ENCODE data around the gene SOD1. TPM values are rescaled to one million over a fixed set of nuclear protein-coding genes. Genes with fewer than 3 reads are reported as not detected.

SOD1 gene
- polyA plus RNA-seq, 1 donor from 2014 or later, result 449 TPM

GRCh38 chr21:31671931-31672330, 12.4 kb downstream of the SOD1 start:
- no peaks in the 10 kb centered on the region for H3K27me3 ChIP-seq (ENCODE audit: insufficient read depth, low read depth, low read length)
- TF ChIP-seq RAD21 (conservative IDR thresholded peaks at IDR 0.05) (no peak), MXI1 (conservative IDR thresholded peaks at IDR 0.05; ENCODE audit: poor library complexity, severe bottlenecking) (no peak), EZH2 (IDR thresholded peaks at IDR 0.05; ENCODE audit: borderline replicate concordance, insufficient read depth, low read length, poor library complexity, severe bottlenecking) (no peak), REST (IDR thresholded peaks at IDR 0.05; ENCODE audit: borderline replicate concordance) (no peak), TAF1 (IDR thresholded peaks at IDR 0.05; ENCODE audit: low read depth) (no peak), SMC3 (conservative IDR thresholded peaks at IDR 0.05; ENCODE audit: poor library complexity) (no peak), POLR2AphosphoS5 (IDR thresholded peaks at IDR 0.05) (no peak), EP300 (conservative IDR thresholded peaks at IDR 0.05; ENCODE audit: poor library complexity, severe bottlenecking) (no peak)
- TF ChIP-seq, protein P1, sequence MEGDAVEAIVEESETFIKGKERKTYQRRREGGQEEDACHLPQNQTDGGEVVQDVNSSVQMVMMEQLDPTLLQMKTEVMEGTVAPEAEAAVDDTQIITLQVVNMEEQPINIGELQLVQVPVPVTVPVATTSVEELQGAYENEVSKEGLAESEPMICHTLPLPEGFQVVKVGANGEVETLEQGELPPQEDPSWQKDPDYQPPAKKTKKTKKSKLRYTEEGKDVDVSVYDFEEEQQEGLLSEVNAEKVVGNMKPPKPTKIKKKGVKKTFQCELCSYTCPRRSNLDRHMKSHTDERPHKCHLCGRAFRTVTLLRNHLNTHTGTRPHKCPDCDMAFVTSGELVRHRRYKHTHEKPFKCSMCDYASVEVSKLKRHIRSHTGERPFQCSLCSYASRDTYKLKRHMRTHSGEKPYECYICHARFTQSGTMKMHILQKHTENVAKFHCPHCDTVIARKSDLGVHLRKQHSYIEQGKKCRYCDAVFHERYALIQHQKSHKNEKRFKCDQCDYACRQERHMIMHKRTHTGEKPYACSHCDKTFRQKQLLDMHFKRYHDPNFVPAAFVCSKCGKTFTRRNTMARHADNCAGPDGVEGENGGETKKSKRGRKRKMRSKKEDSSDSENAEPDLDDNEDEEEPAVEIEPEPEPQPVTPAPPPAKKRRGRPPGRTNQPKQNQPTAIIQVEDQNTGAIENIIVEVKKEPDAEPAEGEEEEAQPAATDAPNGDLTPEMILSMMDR (IDR thresholded peaks at IDR 0.05; ENCODE audit: poor library complexity, severe bottlenecking), result no peak
- H3K79me2 ChIP-seq (replicated peaks; ENCODE audit: insufficient read depth, low read length), result no peaks in the 10 kb centered on the region
- no peaks in the 10 kb centered on the region for H3K36me3 ChIP-seq (ENCODE audit: insufficient read depth, low read length)
- no peak overlapping the region for H3K9ac ChIP-seq (ENCODE audit: low read length)
- H2AFZ ChIP-seq (ENCODE audit: low read depth, low read length), result no peak overlapping the region
- H3K4me2 ChIP-seq (ENCODE audit: low read length), result no peak overlapping the region
- H3F3A ChIP-seq (ENCODE audit: insufficient read depth, low read length, poor library complexity, severe bottlenecking), result no peaks in the 10 kb centered on the region
- no peak overlapping the region for H3K27ac ChIP-seq (ENCODE audit: low read length)
- no peaks in the 10 kb centered on the region for H3K9me3 ChIP-seq (ENCODE audit: low read length)
- H4K20me1 ChIP-seq (ENCODE audit: insufficient read depth), result no peaks in the 10 kb centered on the region
- H3K9me2 ChIP-seq (ENCODE audit: insufficient read depth, low read length), result no peaks in the 10 kb centered on the region
- no peak overlapping the region for H3K4me3 ChIP-seq (ENCODE audit: low read length)

GRCh38 chr21:31673321-31673912, 13.9 kb downstream of the SOD1 start:
- H3K36me3 ChIP-seq (ENCODE audit: insufficient read depth, low read length), result peaks cover 2% of the 10 kb centered on the region
- no peak overlapping the region for H3K4me2 ChIP-seq (ENCODE audit: low read length)
- H3K9me3 ChIP-seq (ENCODE audit: low read length), result no peaks in the 10 kb centered on the region
- no peaks in the 10 kb centered on the region for H4K20me1 ChIP-seq (ENCODE audit: insufficient read depth)
- no peak overlapping the region for H3K9ac ChIP-seq (ENCODE audit: low read length)
- H2AFZ ChIP-seq (ENCODE audit: low read depth, low read length), result no peak overlapping the region
- no peaks in the 10 kb centered on the region for H3K79me2 ChIP-seq (replicated peaks; ENCODE audit: insufficient read depth, low read length)
- no peak overlapping the region for H3K4me3 ChIP-seq (ENCODE audit: low read length)
- no peaks in the 10 kb centered on the region for H3F3A ChIP-seq (ENCODE audit: insufficient read depth, low read length, poor library complexity, severe bottlenecking)
- no peaks in the 10 kb centered on the region for H3K27me3 ChIP-seq (ENCODE audit: insufficient read depth, low read depth, low read length)
- no peak for TF ChIP-seq REST (IDR thresholded peaks at IDR 0.05; ENCODE audit: borderline replicate concordance)
- TF ChIP-seq, protein P1 (IDR thresholded peaks at IDR 0.05; ENCODE audit: poor library complexity, severe bottlenecking), result no peak
- TF ChIP-seq SMC3 (conservative IDR thresholded peaks at IDR 0.05; ENCODE audit: poor library complexity), result no peak
- no peak for TF ChIP-seq EP300 (conservative IDR thresholded peaks at IDR 0.05; ENCODE audit: poor library complexity, severe bottlenecking)
- TF ChIP-seq POLR2AphosphoS5 (IDR thresholded peaks at IDR 0.05), result no peak
- no peak for TF ChIP-seq RAD21 (conservative IDR thresholded peaks at IDR 0.05)
- no peak for TF ChIP-seq MXI1 (conservative IDR thresholded peaks at IDR 0.05; ENCODE audit: poor library complexity, severe bottlenecking)
- TF ChIP-seq EZH2 (IDR thresholded peaks at IDR 0.05; ENCODE audit: borderline replicate concordance, insufficient read depth, low read length, poor library complexity, severe bottlenecking), result no peak
- TF ChIP-seq TAF1 (IDR thresholded peaks at IDR 0.05; ENCODE audit: low read depth), result no peak
- no peaks in the 10 kb centered on the region for H3K9me2 ChIP-seq (ENCODE audit: insufficient read depth, low read length)
- H3K27ac ChIP-seq (ENCODE audit: low read length), result no peak overlapping the region
